IPS DF 4.7 (cell line): Measurements from ENCODE around the gene EDNRA.
"Not testable (repeated sequence)": the region's sequence is repeated elsewhere in the genome, so short reads cannot be mapped to it uniquely, and the experiment has no call there.

Experiments
- DNase-seq: peaks from one replicate; pipeline ENCODE4 v3.0.0-alpha.2; 2013; ENCODE audit warnings: low spot score; ENCODE audit errors: extremely low read depth

Gene EDNRA

GRCh38 chr4:147480891-147481576, at the start of gene EDNRA:
Gene EDNRA (plus strand): TSS chr4:147481097. CDS start chr4:147485682, 4,585 bp downstream.
- no peak for DNase-seq

- DNase-seq = not testable (repeated sequence)
Measured at GRCh38 chr4:147434370-147434769, 46.5 kb upstream of the EDNRA start.

DNA sequence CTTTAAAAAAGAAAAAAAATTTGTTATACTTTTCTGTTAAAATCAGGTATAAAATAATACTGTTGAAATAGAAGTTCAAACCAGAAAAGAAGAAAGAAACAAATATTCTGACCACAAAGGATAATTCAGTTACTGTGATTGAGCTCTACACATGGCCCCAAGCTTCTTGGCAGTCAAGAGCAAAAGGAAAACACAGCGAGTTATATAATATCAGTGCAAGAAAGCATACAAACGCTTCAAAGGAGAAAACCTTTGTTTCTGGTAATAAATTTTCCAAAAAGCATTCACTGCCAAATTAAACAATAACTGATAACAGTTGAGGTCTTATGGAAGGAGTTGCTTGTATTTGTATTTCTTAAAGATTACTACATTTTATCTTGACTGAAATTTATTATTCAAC, 40.5 kb upstream of the EDNRA start:
- DNase-seq = no peak

DNA sequence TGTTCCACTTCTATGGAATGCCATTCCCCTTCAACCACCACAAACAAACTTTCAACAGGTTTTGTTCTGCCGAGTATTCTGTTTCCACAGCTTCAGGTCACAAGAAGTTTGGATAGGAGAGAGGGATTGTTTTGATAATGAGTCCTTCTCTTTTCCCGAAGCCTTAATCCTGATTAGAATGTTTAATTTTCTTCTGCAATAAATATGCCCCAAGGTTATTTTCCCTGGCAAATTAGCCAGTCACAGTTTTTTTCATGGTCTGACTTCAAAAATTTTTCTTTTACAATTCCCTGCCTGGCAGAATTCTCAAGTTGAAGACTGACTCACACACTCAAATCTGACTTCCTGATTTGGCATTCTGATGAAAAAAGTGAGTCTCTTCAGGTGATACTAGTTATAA, 33.1 kb upstream of the EDNRA start:
- no peak for DNase-seq

GRCh38 chr4:147453561-147454141, 27.2 kb upstream of the EDNRA start:
- DNase-seq = no peak

- DNase-seq = no peak
Measured at GRCh38 chr4:147456706-147457105, 24.2 kb upstream of the EDNRA start.

- no peak for DNase-seq
Measured at GRCh38 chr4:147461161-147461560, 19.7 kb upstream of the EDNRA start.

DNA sequence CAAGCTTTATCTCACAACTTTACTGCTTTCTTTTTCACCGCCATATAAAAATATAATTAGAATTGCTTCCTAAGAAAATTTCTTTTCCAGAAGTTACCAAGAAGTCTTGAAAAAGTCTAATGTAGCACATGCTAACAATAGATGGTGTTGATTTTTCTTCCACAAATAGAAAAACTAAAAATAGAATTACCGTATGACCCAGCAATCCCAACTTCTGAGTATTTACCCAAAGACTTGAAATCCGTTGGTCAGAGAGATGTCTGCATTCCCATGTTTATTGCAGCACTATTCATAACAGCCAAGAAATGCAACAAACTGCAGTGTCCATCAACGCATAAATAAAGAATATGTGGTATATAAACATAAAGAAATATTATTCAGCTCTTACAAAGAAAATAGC, 17.8 kb upstream of the EDNRA start:
- no peak for DNase-seq

GRCh38 chr4:147465461-147465860, 15.4 kb upstream of the EDNRA start:
- DNase-seq = no peak

DNA sequence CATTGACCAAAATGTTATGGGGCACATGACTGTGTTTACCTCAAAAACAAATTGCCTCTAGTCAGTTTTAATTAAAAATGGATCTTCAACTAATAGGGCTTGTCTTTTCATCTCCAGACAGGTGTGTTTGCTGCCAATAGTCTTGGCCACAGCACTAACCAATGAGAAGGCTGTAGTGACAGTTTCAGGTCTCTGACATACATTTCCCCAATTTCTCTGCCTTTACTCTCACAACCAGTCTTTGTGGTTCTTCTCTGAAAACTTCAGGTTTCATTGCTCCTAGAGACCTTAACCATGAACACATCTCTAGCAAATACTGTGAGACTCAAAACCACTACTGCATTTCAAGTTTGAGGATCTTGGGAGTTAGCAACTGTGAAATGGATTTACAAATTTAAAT, 3.5 kb upstream of the EDNRA start:
- DNase-seq = no peak

- no peak for DNase-seq
Measured at GRCh38 chr4:147479376-147479775, 1.5 kb upstream of the EDNRA start.

DNA sequence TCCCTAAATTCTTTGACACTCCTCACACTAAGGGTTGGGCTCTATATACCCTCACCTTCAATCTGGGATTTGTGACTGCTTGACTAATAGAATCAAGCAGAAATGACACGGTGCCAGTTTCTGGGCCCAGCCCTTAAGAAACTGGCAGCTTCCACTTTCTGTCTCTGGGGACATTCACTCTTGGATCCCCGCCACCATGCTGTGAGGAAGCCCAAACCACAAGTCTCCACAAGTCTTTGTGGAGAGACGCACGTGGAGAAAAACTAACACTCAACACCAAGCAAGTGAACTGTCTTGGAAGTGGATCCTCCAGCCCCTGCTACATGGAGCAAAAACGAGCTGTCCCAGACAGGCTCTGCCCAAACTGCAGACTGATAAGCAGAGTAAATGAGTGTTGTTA, 1.1 kb upstream of the EDNRA start:
- DNase-seq = no peak

DNA sequence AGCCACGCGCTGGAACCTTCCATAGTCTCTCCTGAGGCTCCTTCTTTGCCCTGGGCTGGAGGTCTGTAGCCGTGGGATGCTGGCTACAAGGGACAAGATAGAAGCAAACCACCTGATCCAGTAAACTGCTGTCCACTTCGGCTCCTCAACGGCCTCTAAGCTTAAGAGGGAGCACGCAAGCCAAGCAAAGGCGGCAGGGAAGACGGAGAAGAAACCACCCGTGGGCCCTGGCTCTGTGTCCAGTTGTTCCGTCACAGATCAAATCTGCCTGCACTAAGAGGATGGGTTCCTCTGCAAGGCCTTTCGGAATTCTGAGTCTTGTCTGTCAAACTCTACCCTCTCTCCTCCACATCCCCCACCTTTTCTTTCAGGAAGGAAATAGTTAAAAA, 401 bp upstream of the EDNRA start:
- no peak for DNase-seq

- no peak for DNase-seq
Measured at GRCh38 chr4:147481577-147482109, 746 bp downstream of the EDNRA start.

- no peak for DNase-seq
Measured at GRCh38 chr4:147482281-147482680, 1.4 kb downstream of the EDNRA start.

GRCh38 chr4:147485167-147485566, 4.3 kb downstream of the EDNRA start:
- no peak for DNase-seq

DNA sequence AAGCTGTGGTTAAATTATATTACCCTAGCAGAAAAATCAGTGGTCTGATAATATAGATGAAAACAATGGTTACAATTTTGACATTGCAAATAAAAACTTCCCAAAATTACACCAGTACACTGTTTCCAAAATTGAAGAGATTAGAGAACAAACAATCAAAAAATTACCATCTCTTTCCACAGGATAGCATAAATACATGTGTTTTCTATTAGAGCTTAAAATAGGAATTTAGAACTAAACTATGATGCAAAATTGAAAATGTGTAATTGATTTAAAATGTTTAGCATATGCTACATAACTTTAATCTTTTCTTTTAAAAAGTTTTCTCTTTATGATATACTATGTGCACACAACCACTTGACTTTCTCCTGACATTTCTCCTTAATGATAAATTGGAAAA, 6.7 kb downstream of the EDNRA start:
- no peak for DNase-seq

GRCh38 chr4:147488556-147488955, 7.7 kb downstream of the EDNRA start:
- no peak for DNase-seq

- no peak for DNase-seq
Measured at GRCh38 chr4:147491086-147491485, 10.2 kb downstream of the EDNRA start.

DNA sequence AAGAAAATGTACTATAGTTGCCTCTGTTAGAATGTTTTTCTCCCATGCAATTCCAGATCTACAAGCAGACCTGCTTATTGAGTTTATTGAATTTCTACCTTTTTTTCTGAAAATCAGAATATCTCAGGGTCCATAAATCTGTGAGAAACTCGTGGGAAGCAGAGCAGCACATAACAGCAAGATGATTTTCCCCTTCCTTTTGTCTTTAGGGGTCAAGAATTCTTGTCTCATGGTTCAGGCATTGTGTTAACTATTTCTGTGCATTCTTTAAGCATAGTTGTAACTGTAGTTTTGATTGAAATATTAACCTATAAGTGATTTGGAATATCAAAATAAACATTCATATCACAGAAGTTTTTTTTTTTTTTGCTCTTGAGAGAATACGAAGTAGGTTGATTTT, 11.4 kb downstream of the EDNRA start:
- no peak for DNase-seq

GRCh38 chr4:147492761-147493160, 11.9 kb downstream of the EDNRA start:
- no peak for DNase-seq

- DNase-seq = no peak
Measured at GRCh38 chr4:147493307-147493706, 12.4 kb downstream of the EDNRA start.

DNA sequence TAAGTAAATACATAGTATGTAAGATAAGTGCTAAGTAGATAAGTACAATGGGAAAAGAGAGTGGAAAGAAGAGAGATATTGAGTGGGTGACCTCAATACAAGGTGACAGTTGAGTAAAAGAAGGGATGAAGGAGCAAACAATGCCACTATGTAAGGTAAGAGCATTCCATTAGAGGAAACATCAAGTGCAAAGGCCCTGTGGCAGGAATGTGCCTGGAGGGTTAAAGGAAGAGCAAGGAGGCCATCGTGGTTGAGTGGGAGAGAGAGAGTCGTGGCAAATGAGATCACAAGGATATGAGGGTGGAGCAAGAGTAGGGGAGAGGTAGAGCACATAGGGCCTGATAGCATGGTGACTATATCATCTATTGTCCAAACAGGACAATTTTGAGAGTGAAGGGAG, 13.4 kb downstream of the EDNRA start:
- no peak for DNase-seq
